Panc1 (cell line): ENCODE measurements around the gene SPEG.

Source experiments
- CTCF ChIP-seq: fragments of 450-650 bp; IDR thresholded peaks from 2 replicates; pipeline ENCODE4 v1.5.1; 2017; ENCODE audit warnings: mild to moderate bottlenecking
- SIN3A ChIP-seq: IDR thresholded peaks from 2 replicates; pipeline ENCODE4 v1.6.1; 2012; ENCODE audit warnings: low read depth, mild to moderate bottlenecking, low read length, moderate library complexity, borderline replicate concordance; ENCODE audit not compliant: insufficient read depth

GRCh38 chr2:219410390-219410789 lies 24.3 kb upstream of the SPEG start:
- TF ChIP-seq CTCF (no peak), SIN3A (no peak)
